ENCODE data around the gene FBXO22.

The FBXO22 gene

GRCh38 chr15:75928680-75929608, 25.3 kb downstream of the FBXO22 start:
- no peak for DNase-seq (ENCODE audit: low spot score)
- TF ChIP-seq CTCF (IDR thresholded peaks at IDR 0.05; ENCODE audit: extremely low read depth, missing control alignments): peak; percentile 24

- no peak for TF ChIP-seq CTCF (IDR thresholded peaks at IDR 0.05; ENCODE audit: extremely low read depth, missing control alignments)
- DNase-seq (ENCODE audit: low spot score): no peak
These were observed 26.3 kb downstream of the FBXO22 start for GRCh38 chr15:75929799-75930565.

- TF ChIP-seq CTCF (IDR thresholded peaks at IDR 0.05; ENCODE audit: extremely low read depth, missing control alignments): no peak
- DNase-seq (ENCODE audit: low spot score): no peak
These were observed 27.2 kb downstream of the FBXO22 start for GRCh38 chr15:75930866-75931265.

- TF ChIP-seq CTCF (IDR thresholded peaks at IDR 0.05; ENCODE audit: extremely low read depth, missing control alignments): no peak
- no peak for DNase-seq (ENCODE audit: low spot score)
These were observed 38.8 kb downstream of the FBXO22 start for GRCh38 chr15:75942464-75942863.

GRCh38 chr15:75943246-75943645, 39.6 kb downstream of the FBXO22 start:
- TF ChIP-seq CTCF (IDR thresholded peaks at IDR 0.05; ENCODE audit: extremely low read depth, missing control alignments): no peak
- DNase-seq (ENCODE audit: low spot score): no peak

- no peak for TF ChIP-seq CTCF (IDR thresholded peaks at IDR 0.05; ENCODE audit: extremely low read depth, missing control alignments)
- no peak for DNase-seq (ENCODE audit: low spot score)
These were observed 40.1 kb downstream of the FBXO22 start for GRCh38 chr15:75943713-75944215.

- DNase-seq (ENCODE audit: low spot score): no peak
- TF ChIP-seq CTCF (IDR thresholded peaks at IDR 0.05; ENCODE audit: extremely low read depth, missing control alignments): no peak
These were observed 42.3 kb downstream of the FBXO22 start for GRCh38 chr15:75945953-75946352.
